NCI-H2029 treated with DMSO at 0.1 percent for 48 hours (cell line): ENCODE measurements around the gene TFR2.

ENCODE experiments used
- DNase-seq: peaks from one replicate; lab custom pipeline; 2025; lab: John Stamatoyannopoulos, UW

TFR2 gene

DNA sequence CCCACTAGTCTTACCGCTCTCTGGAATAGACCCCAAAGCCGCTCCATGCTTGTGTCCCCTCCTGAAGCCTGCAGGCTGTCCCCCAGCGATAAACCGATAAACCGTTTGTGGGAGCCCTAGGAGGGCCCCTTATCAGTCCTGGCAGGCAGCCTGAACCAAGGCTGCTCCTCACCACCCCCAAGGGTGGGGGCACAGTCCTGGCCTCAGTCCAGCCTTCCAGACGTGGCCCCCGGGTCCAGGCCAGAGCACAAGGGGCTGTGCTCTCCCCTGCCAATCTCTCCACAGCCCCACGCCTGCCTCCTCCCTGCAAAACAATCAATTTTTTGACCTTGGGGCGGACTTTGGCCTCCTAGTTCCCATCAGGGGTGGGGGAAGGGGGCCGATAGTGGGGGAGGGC is at the start of gene TFR2:
TFR2 (minus strand) TSS at position 90 of the 397 bp plus-strand sequence; CDS start at position 47, 43 bp downstream.
- DNase-seq: no peak

GRCh38 chr7:100689230-100690135 is 48.1 kb upstream of the TFR2 start:
- no peak for DNase-seq

DNA sequence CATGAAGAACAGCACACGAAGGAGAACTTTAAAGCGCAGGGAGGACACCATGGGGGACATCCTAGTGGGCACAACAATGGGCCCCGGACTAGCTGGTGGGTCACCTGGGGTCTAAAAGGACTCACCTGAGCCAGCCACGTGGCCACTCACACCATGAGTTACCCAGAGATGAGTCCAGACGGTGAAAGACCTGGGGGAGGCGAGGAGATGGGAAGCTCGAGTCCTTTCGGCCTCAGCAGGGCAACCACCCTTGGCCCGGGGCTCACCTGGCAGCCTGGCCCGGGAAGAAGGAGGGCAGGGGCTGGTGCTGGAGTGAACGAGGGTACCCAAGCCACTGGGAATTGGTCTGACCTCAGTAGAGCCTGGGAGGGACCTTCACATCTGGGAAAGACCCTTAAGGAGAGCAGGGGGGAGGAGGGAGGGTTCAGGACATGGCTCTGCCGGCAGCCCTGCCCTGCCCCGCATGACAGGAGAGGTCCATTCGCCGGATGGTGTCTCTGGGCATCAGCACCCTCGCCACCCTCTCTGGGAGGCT is 47.0 kb upstream of the TFR2 start:
- no peak for DNase-seq

- no peak for DNase-seq
These were observed 46.5 kb upstream of the TFR2 start for GRCh38 chr7:100687751-100688300.

GRCh38 chr7:100687261-100687660 is 45.9 kb upstream of the TFR2 start:
- no peak for DNase-seq

GRCh38 chr7:100686822-100687211 is 45.5 kb upstream of the TFR2 start:
- DNase-seq: no peak

DNA sequence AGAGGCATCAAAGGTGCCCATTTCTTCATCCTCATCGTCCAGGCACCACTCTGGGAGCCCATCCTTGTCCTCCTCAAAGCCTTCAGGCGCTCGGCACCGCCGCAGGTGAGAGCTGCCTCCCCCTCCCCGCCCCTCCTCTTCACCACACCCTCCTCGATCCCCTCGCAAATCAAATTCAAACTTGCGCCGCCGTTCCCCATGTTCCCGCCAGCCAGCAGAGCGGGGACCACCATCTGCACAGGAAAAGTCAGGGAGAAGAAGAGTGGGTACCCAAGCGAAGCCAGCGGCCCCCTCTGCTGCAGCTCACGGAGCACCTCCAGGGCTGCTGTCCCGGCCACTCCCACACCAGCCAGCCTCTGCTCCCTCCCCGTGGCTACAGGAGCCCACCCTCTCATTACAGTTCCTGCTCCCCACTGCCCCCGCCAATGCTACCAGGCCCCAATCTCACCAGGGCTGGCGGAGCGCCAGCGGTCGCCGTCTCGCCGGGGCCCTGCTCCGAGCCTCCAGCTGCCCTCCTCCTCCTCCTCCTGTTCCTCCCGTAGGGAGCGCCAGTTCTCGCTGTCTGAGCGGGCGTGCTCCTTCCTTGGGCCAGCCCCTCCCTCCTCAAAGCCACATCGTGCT is 45.0 kb upstream of the TFR2 start:
- no peak for DNase-seq

DNA sequence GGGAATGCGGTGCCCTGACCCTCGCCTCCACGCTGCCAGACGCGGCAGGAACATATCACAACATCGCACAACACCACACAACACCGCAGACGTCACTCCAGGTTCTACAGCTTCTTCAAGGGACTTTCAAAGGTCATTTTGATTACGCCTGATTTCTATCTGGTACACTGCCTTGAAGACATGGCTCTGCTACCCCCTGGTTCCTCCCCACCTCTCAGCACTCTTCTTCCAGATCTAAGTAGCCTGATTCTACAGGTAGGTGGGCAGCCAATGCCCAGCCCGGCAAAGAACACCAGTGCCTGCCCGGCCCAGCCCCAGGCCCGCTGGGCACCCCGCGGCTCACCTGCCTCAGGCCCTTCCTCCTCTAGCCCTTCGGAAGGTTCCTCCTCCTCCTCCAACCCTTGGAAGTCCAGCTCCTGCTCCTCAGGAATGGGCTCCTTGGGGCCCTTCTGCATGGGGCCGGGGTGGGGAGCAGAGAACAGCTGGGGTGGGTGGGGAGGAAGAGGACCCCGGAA is 44.3 kb upstream of the TFR2 start:
- no peak for DNase-seq

DNA sequence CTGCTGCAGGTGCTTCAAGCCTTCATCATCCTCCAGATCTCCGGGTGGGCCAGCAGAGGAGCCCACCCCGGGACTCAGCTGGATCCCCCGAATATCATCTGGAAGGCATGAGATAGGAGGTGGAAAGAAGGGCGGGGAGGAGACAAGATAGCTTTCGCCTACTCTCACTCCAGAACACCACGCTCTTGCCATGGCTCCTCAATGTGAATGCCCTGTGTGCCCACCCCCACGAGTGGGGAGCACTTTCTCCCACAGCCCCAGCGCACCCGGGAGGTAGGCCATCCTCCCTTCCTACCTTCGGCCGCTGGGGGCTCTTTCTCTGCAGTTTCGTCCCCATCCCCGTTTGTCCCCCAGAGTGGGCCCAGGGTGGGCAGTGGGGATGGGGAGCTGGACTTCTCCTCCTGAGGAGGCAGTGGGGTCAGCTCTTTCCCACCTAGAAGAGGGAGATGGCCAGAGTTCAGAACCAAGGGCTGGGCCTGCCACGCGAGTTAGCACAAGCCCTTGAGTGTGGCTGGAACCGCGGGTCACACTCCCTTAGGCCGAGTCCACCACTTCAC is 43.8 kb upstream of the TFR2 start:
- DNase-seq: no peak

- no peak for DNase-seq
These were observed 43.2 kb upstream of the TFR2 start for GRCh38 chr7:100684534-100685042.

DNA sequence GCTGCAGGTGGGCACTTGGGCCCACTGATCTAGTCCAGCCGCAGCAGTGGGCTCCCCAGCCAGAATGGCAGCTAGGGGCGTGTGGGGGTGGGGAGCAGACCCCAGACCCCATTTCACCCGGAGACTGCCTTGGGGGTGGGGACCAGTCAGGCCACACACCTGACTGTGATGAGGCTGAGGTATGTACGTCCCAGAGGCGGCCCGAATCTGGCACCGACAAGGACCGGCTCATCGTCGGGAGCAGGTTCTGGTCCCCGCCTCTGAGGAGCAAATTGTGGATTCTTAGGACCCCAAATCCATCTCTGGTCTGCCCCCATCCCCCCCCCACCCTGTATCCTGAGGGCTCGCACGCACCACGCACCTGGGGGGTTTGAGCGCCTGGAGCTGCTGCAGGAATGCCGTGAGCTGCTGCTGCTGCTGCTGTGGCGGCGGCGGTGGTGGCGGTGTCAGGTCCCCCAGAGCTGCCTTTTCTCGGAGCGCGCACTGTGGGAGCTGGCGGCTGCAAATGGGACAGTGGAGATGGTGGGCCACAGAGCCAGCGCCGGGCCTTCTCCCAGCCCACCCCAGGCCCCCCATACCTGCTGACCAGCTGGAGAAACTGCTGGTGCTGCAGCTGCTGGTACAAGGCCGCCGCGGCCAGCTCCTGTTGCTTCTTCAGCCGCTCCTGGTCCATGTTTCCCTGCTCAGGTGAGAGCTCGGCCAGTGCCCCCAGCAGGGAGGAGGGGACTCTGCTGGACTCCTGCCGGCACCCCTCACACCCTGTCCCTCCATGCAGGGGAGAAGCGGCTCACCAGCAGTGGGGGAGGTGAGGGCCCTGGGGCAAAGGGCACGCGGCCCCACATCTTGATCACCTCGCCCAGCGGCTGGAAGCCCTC is 42.5 kb upstream of the TFR2 start:
- no peak for DNase-seq

- DNase-seq: no peak
These were observed 41.8 kb upstream of the TFR2 start for GRCh38 chr7:100682991-100683658.

DNA sequence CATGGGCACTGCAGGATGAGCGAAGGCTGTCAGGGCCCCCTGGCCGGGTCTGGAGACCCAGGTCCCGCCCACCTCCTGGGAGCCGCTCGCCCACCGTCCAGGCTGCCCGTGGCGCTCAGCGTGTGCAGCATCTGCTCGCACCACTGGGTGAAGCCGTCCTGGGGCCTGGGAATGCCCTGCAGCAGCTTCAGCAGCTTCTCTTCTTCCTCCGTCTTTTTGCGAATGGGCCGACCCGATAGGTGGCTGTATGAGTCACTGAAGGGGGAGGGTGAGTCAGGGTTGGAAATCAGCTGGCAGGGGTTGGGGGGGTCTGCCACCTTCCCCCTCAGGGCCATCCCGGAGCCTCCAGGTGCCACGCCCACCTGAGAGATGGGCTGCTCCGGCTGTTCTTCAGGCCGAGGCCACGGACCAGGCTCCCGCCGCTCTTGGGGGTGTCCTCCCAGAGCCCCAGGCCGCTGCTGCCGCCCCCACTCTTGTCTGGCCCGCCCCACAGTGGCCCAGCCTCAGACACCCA is 40.9 kb upstream of the TFR2 start:
- DNase-seq: no peak

- no peak for DNase-seq
These were observed 40.3 kb upstream of the TFR2 start for GRCh38 chr7:100681491-100682227.

DNA sequence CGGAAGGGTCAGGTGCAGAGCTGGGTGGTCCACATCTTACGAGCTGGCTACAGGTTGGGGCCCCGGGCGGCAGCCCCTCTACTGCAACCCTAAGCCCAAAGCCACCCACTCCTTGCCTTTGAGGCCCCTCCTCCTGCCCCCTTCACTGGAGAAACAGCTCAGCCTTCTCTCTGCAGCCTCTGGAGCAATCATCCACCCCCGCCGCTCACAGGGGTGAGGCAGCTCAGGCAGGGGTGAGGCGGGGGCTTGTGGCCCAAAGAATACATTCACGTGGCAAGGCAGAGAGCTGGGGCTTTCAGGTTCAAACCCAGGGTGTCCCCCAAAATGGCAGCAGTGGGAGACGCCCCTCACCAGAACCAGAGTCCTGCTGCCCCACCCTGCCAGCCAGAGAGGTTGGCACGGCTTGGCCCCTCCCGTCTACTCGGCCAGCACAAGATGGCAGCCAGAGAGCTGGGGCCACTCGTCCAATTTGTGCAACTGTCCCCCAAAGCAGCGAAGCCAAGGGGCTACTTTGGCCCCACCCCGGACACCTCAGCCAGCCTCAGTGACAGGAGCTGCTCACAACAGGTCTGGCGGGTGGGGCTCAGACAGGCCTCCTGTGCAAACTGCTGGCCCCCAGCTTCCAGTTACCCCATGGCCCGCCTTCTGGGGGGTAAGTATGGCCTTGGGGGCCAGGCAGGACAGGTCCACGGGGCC is 39.4 kb upstream of the TFR2 start:
- DNase-seq: no peak

- DNase-seq: no peak
These were observed 38.7 kb upstream of the TFR2 start for GRCh38 chr7:100679927-100680575.

- no peak for DNase-seq
These were observed 38.0 kb upstream of the TFR2 start for GRCh38 chr7:100679129-100679926.
